Fibroblast of upper back skin (primary cell): ENCODE measurements around the gene PLN.

Experiments
- DNase-seq: peaks from one replicate; pipeline ENCODE4 v3.0.0-alpha.2; 2013

PLN gene

GRCh38 chr6:118542184-118542952, 5.7 kb upstream of the PLN start:
- peak; percentile 92 for DNase-seq

GRCh38 chr6:118544105-118544504, 4.0 kb upstream of the PLN start:
- DNase-seq, result no peak

GRCh38 chr6:118546164-118546879, 1.8 kb upstream of the PLN start:
- no peak for DNase-seq

GRCh38 chr6:118546880-118547218, 1.2 kb upstream of the PLN start:
- no peak for DNase-seq

- DNase-seq, result no peak
Measured at GRCh38 chr6:118548613-118549012, 517 bp downstream of the PLN start.

GRCh38 chr6:118551063-118552053, 3.3 kb downstream of the PLN start:
- DNase-seq, result peak; percentile 82

- DNase-seq, result peak; percentile 19
Measured at GRCh38 chr6:118553132-118553531, 5.0 kb downstream of the PLN start.

GRCh38 chr6:118554698-118555097, 6.6 kb downstream of the PLN start:
- no peak for DNase-seq

GRCh38 chr6:118558464-118559217, 10.5 kb downstream of the PLN start:
- peak; percentile 69 for DNase-seq

- DNase-seq, result no peak
Measured at GRCh38 chr6:118559659-118560058, 11.6 kb downstream of the PLN start.

- no peak for DNase-seq
Measured at GRCh38 chr6:118562248-118562647, 14.2 kb downstream of the PLN start.

GRCh38 chr6:118562959-118563358, 14.9 kb downstream of the PLN start:
- peak; percentile 59 for DNase-seq

- peak; percentile 25 for DNase-seq
Measured at GRCh38 chr6:118565311-118565960, 17.3 kb downstream of the PLN start.

GRCh38 chr6:118567974-118568373, 19.9 kb downstream of the PLN start:
- DNase-seq, result no peak

GRCh38 chr6:118569498-118569897, 21.4 kb downstream of the PLN start:
- no peak for DNase-seq

GRCh38 chr6:118571121-118571520, 23.0 kb downstream of the PLN start:
- no peak for DNase-seq

- DNase-seq, result no peak
Measured at GRCh38 chr6:118574051-118574865, 26.2 kb downstream of the PLN start.

GRCh38 chr6:118577972-118578371, 29.9 kb downstream of the PLN start:
- DNase-seq, result no peak

GRCh38 chr6:118578617-118579016, 30.5 kb downstream of the PLN start:
- DNase-seq, result no peak

GRCh38 chr6:118579786-118580185, 31.7 kb downstream of the PLN start:
- DNase-seq, result no peak
